Fibroblast of skin of left quadriceps (primary cell): Measurements from ENCODE around the gene TRAF2.
A peak's percentile ranks its signal among the peaks of the same experiment; 100 is the strongest.
"Not testable (repeated sequence)": the region's sequence is repeated elsewhere in the genome, so short reads cannot be mapped to it uniquely, and the experiment has no call there.

Experiments used
- DNase-seq, 2 experiments: peaks; one replicate each; pipeline ENCODE4 v3.0.0-alpha.2; 2013; ENCODE audit warnings: low read depth in 2 of 2

The TRAF2 gene, protein sequence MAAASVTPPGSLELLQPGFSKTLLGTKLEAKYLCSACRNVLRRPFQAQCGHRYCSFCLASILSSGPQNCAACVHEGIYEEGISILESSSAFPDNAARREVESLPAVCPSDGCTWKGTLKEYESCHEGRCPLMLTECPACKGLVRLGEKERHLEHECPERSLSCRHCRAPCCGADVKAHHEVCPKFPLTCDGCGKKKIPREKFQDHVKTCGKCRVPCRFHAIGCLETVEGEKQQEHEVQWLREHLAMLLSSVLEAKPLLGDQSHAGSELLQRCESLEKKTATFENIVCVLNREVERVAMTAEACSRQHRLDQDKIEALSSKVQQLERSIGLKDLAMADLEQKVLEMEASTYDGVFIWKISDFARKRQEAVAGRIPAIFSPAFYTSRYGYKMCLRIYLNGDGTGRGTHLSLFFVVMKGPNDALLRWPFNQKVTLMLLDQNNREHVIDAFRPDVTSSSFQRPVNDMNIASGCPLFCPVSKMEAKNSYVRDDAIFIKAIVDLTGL

DNA sequence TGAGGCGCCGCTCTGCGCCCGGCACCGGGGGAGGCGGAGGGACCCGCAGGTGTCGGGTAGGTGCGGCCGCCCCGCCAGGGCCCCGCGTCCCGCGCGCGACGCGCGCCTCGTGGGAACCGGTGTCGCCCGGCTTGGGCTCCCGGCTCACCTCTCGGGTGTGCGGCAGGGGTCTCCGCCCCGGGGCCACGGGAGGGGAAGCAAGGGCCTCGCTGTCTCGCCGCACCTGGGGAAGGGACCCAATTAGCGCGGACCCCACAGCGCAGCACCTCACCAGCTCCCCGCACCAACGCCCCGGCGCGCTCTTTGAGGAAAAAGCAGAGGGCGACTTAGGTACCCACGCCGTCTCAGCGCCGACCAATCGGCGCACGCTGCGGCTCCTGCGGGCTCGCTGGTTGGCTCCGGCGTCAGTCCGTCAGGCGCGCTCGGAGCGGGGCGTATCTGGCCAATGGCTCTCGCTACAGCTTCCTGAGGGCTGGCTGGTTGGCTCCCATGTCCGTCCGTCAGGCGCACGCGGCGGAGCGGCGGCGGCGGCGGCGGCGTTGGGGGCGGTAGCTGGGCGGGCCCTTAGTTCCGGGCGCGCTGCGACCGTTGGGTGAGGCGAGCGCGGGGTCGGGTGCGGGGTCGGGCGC lies at the start of gene TRAF2:
Gene TRAF2 (plus strand): TSS at position 567 of the 629 bp plus-strand sequence. CDS start 12,225 bp downstream, outside the sequence.
- peak; percentile 98 for DNase-seq

DNA sequence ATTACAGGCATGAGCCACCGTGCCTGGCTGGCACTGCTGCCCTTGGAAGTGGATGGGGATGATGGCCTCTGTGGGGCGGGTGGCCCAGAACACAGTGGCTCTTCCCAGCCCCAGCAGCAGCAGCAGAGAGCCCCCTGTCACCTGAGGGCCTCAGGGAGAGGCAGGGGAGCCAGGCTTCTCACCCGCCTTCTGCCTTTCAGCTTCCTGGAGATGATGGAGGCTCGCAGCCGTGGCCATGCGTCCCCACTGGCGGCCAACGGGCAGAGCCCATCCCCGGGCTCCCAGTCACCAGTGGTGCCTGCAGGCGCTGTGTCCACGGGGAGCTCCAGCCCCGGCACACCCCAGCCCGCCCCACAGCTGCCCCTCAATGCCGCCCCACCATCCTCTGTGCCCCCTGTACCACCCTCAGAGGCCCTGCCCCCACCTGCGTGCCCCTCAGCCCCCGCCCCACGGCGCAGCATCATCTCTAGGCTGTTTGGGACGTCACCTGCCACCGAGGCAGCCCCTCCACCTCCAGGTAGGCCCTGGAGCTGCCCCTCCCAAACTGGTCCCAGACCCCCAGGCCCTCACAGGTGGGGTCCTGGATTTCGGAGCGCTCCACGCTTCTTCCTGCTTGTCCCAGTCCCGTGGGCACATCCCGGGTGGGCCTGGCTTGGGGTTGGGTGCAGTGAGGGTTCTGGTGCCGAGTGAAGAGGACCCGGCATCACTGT lies 49.0 kb upstream of the TRAF2 start:
- DNase-seq: no peak

DNA sequence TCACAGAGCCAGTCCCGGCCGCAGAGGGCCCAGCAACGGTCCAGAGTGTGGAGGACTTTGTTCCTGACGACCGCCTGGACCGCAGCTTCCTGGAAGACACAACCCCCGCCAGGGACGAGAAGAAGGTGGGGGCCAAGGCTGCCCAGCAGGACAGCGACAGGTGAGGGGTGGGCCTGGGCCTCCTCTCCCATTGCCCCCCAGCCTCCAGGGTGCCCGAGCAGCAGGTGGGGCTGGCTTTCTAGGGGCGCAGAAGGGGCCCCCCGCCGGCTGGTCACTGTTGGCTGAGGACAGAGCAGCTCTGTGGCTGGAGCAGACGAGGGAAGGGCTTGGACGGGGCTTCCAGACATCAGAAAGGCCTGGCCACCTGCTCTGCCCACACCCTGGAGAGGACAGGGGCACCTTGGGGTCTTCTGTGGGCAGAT lies 48.4 kb upstream of the TRAF2 start:
- DNase-seq: not testable (repeated sequence)

DNA sequence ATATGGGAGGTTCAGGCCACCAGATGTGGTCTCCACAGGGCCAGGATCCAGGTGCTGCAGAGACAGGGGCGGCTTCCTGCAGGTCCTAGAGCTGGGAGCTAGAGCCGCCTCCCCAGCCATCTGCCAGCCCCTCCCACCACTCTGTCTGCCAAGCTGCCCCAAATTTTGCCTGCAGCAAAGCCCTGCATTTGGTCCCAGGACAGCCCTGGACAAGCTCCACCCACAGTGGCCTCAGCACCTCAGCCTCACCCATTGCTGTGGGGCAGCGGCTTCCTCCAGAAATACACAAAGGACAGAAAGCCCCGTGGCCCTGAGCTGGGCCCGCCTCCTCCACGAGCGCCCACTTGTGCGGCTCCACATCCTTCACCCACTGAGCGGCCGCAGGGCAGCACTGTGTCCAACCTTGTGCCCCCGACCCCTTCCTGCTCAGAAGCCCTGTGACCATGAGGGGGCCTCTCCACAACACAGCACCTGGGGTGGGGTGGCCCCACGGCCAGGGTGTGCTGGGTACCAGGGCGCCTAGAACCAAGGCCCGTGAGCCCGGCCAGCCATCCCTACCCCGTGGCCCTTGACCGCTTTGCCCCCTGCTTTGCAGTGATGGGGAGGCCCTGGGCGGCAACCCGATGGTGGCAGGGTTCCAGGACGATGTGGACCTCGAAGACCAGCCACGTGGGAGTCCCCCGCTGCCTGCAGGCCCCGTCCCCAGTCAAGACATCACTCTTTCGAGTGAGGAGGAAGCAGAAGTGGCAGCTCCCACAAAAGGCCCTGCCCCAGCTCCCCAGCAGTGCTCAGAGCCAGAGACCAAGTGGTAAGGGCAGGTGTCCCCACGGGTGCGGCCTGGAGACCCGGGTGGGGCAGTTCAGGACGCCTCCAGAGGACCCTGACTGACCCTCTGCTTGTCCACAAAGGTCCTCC lies 47.7 kb upstream of the TRAF2 start:
- no peak for DNase-seq

DNA sequence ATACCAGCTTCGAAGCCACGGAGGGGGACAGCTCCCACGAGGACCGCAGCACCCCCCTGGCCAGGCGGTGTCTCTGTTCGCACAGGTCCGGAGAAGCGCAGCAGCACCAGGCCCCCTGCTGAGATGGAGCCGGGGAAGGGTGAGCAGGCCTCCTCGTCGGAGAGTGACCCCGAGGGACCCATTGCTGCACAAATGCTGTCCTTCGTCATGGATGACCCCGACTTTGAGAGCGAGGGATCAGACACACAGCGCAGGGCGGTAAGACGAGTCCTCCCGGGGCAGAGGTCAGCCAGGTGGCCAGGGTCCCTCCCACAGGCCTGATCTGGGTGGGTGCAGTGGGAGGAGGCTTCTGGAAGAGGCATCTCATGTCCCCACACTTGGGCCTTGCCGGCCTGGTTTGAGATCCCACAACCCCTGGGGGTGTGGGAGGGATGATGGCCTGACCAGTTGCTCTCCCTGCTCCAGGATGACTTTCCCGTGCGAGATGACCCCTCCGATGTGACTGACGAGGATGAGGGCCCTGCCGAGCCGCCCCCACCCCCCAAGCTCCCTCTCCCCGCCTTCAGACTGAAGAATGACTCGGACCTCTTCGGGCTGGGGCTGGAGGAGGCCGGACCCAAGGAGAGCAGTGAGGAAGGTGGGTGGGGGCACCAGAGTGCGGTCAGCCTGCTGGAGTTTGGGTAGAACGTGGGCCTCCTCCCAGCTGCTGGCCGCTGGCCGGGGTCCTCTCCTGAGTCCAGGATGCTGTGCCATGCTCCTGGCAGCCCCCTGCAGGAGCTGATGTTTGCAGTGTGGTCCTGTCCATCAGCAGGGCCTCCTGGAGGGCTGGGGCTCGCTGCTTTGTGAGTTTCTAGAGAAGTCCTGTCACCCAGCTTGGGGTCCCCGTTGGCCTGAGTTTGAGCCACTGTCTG lies 46.8 kb upstream of the TRAF2 start:
- no peak for DNase-seq

DNA sequence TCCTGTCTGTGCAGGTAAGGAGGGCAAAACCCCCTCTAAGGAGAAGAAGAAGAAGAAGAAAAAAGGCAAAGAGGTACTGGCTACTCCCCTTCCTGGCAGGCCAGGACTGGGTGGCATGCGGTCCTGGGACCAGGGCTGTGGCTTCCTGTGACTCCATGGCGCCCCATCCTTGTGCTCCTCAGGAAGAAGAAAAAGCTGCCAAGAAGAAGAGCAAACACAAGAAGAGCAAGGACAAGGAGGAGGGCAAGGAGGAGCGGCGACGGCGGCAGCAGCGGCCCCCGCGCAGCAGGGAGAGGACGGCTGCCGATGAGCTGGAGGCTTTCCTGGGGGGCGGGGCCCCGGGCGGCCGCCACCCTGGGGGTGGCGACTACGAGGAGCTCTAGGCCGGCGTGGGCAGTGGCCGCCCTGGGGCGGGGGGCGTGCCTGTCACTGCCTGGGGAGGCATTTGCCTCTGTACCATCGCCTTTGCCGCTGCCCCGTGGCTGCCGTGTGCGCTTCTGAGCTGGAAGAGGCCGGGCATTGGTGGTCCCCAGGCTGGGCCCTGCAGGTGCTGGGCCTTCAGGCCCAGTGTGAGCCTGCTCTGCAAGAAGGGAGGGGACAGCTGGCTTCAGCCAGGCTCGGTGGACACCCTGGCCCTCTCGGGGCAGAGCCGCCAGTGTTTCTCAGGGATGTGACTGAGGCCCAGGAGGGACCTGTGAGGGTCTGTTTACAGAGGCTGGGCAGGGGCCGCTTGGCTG lies 46.0 kb upstream of the TRAF2 start:
- DNase-seq: no peak

DNA sequence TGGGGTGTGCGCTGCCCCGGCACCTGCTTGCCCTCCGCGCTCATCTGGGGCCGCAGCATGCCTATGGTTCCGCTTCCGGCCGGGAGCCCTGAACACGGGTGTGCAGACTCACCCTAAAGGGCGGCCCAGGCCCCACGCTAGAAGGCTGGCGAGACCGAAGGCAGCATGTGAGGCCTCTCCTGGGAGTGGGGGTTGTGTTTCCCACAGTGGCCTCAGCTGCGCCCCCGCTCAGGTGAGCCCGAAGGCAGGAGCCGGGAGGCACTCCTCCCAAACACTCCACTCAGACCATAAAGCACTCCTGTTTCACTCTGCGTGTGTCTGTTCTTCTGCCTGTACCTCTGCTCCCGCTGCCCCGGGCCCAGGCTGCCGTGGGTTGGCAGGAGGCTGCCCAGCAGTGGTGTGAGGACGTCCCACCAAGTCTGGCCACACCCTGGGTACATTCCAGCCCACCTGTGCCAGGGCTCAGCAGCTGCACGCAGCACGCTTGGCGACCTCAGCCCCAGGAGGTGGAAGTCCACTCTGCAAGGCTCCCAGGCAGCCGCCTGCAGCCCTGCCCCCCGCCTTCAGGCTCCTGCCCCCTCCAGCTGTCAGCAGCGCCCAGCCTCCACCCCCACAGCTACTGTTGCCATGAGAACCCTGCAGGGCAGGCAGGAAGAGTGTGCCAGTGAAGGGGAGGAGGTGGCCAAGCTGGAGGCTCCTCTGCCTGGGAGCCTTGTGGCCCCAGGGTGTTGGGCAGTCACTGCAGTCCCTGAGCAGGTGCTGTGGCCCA lies 45.3 kb upstream of the TRAF2 start:
- DNase-seq: no peak

DNA sequence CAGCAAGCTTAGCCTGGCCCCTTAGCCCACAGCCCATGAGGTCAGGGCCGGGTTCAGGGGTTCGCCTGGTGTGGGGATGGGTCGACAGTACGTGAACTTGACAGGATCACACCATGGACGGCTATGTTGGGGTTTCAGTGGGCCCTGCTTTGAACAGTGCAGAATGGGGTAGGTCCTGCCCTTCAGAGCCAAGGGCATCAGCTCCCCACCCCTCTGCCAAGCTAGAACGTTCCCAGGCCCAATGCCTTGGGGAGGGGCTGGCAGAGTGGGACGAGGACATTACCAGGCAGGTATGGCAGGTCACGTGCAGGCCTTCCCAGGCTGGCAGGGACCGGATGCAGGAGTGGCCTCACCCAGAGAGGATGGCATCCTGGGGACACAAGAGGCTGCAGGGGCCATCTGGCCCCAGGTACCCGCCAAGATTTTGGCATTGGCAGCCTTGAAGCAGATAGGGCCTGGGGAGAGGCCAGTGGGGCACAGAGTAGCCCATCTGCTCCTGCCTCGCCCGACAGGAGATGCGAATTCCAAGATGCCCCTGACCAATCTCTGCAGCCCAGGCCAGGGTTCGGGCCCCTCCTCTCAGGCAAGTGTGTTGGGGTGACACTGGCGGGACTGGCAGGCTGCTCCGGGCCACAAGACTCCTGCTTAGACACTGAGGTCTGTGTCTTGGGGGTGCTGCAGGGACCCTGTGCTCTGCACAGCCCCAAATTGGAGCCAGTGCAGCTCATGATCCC lies 44.5 kb upstream of the TRAF2 start:
- DNase-seq: not testable (repeated sequence)

DNA sequence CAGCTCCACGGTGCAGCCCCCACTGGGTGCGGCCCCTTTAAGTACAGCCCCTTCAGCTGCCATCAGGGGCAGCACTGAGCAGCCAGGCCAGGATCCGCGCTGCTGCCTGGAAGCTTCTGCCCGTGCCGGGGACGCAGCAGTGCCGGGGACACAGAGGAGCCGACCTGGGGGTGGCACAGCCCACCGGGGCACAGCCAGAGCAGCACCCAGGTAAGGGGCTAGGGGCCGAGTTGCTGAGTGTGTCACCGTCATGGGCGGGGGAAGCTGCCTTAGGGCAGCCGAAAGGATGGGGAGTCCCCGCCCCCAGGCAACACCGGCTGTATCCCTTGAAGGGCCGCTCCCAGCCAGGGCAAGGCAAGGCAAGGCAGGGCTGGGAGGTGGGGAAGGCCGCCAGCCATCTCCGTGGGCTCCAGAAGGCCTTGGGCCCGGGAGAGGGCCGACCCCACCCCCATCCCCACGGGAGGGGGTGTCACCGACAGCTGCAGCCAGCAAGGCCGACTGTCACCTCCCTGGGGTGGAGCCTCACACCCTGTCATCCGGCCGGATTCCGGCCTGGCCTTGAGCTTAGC lies 43.9 kb upstream of the TRAF2 start, which contains the start of gene AJM1:
Gene AJM1 (plus strand): TSS at position 99 of the 569 bp plus-strand sequence. CDS start 1,937 bp downstream, outside the sequence.
- peak; percentile 32 to 33 for DNase-seq

DNA sequence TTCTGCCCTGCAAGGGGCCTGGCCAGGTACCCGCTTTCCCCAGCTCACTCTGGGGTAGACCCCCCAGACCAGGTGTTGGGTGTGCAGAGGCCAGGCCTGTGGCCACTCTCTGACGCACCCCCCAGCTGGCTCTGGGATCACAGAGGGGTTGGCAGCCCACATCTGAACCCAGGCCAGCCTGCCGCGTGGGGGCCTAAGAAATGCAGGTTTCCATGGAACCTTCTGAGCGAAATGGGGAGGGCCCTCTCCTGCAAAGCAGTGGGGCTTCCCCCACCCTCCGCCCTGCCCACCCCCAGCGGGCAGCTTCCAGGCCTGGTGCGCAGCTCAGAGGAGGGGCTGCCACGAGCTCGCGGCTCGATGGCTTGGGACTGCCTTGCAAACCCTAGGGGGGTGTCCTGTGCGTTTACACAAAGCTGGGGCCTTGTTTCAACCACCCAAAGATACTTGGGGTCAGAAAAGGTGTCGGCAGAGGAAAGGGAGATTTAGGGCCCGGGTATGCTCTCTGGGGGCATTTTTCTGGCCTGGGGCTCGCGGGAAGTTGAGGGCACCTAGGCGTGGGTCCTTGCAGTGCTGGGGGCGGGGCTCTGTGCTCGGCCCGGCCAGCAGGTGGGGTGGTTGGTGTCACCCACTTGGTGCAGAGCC lies 43.0 kb upstream of the TRAF2 start:
- not testable (repeated sequence) for DNase-seq

DNA sequence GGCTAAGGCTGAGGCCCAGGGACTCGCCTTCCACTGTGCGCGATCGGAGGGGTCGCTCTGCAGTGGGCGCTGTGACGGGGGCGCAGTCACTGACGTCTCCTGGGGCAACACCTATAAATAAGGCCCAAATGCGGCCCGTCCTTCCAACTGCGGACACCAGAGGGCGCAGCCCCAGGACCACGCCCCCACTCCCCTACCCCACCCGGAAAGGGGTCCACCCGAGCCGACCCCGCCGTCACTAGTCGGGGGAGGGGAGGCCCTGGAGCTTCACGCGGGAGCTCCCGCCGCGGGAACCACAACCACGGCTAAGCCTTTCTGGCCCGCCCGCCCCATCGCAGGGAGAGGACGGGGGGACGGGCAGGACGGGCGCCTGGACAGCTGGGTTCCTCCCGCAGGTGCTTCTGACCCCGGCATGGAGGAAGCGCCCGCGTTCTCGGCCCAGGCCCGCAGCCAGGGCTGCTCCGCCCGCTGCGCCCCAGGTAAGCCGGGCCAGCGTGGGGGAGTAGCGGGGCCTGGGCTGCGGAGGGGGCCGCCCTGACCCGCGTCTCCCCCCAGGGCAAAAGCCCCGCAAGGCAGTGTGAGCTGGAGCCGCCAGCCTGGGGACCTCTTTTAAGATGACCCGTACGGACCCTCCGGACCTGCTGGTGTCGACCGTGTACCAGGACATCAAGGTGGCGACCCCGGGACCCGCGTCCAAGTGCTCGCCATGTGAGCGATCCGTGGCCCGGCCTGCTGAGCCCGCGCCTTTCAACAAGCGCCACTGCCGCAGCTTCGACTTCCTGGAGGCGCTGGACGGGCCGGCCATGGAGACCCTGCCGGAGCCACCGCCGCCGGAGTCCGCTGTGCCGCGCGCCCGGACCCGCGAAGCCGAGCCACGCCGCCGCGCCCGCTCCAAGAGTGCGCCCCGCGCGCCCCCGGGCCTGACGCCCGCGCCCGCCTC lies 42.2 kb upstream of the TRAF2 start:
- not testable (repeated sequence) for DNase-seq

DNA sequence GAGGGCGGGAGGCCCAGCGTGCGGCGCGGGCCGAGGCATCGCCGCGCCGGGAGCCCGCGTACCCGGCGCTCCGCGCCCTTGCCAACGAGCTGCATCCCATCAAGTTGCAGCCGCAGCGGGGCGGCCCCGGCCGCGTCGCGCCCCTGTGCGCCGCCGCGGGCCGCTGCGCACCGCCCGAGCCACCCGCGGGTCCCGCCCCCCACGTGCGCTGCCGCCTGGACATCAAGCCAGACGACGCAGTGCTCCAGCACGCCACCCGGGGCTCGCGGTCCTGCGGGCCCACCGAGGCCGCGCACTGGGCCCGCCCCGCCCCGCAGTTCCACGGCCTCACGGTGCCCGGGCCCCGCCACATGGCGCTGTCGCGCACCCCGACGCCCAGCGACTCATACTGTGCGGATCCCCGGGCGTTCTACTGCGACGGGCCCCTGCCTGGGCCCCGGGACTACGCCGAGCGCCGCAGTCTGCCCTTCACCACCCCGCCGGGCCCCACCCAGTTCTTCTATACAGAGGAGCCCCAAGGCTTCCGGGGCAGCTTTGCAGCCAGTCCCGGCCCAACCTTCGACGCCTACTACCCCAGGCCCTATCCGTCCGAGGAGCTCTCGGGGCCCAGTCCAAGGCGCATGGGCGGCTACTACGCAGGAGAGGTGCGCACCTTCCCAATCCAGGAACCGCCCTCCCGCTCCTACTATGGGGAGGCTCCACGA lies 41.4 kb upstream of the TRAF2 start:
- DNase-seq: no peak

DNA sequence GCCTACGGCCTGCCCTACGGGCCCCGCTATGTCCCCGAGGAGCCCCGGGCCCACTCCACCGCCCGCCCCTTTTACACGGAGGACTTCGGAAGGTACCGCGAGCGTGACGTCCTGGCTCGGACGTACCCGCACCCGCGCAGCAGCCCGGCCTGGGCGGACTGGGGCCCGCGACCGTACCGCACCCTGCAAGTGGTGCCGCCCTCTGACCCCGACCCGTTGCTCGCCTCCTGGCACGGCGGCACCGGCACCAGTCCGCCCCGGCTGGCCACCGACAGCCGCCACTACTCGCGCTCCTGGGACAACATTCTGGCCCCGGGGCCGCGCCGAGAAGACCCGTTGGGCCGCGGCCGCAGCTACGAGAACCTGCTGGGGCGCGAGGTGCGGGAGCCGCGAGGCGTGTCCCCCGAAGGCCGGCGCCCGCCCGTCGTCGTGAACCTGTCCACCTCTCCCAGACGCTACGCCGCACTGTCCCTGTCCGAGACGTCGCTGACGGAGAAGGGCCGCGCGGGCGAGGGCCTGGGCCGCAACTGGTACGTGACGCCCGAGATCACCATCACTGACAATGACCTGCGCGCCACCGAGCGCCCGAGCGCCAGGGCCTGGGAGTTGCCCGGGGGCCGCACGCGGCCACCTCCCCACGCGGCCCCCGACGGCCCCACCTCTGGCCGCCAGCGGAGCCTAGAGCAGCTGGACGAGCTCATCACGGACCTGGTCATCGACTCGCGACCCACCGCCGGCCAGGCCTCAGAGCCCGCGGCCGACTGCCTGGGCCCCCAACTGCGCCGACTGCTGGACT lies 40.7 kb upstream of the TRAF2 start:
- DNase-seq: no peak

DNA sequence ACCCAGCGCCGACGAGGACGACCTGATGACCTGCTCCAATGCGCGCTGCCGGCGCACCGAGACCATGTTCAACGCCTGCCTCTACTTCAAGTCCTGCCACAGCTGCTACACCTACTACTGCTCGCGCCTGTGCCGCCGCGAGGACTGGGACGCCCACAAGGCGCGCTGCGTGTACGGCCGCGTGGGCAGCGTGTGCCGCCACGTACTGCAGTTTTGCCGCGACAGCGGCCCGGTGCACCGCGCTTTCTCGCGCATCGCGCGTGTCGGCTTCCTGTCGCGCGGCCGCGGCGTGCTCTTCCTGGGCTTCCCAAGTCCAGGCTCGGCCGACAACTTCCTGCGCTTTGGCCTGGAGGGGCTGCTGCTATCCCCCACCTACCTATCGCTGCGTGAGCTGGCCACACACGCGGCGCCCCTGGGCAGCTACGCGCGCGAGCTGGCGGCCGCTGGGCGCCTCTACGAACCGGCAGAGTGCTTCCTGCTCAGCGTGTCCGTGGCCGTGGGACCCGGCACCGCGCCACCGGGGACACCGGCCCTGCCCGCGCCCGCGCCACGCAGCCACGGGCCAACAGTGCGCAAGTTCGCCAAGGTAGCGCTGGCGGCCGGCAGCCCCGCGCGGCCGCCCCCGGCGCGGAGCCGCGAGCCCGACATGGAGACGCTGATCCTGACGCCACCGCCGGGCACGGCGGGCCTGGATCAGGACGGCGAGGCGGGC lies 39.8 kb upstream of the TRAF2 start:
- no peak for DNase-seq
